GM21390 (cell line): ENCODE measurements around the gene CDO1.
A peak's percentile ranks its signal among the peaks of the same experiment; 100 is the strongest.

ENCODE experiments used
- ATAC-seq: cut with Tn5 transposase; IDR thresholded peaks from one replicate; pipeline ENCODE4 v1.9.1; 2021; ENCODE audit not compliant: unreplicated experiment

Gene CDO1

GRCh38 chr5:115816226-115817081, at the start of gene CDO1:
TSS of gene CDO1 (minus strand) at chr5:115816659. CDS start at chr5:115816397, 262 bp downstream.
- ATAC-seq = no peak

- ATAC-seq = no peak
Measured at GRCh38 chr5:115859378-115859777, 42.9 kb upstream of the CDO1 start.

GRCh38 chr5:115858396-115858795, 41.9 kb upstream of the CDO1 start:
- ATAC-seq = no peak

GRCh38 chr5:115857626-115858349, 41.3 kb upstream of the CDO1 start:
- no peak for ATAC-seq

GRCh38 chr5:115857057-115857479, 40.6 kb upstream of the CDO1 start:
- ATAC-seq = no peak

GRCh38 chr5:115855959-115856358, 39.5 kb upstream of the CDO1 start:
- no peak for ATAC-seq

GRCh38 chr5:115854139-115854538, 37.7 kb upstream of the CDO1 start:
- ATAC-seq = no peak

- ATAC-seq = no peak
Measured at GRCh38 chr5:115850744-115851416, 34.4 kb upstream of the CDO1 start.

- no peak for ATAC-seq
Measured at GRCh38 chr5:115849258-115849798, 32.9 kb upstream of the CDO1 start.

GRCh38 chr5:115847290-115847689, 30.8 kb upstream of the CDO1 start:
- ATAC-seq = no peak

GRCh38 chr5:115844321-115844817, 27.9 kb upstream of the CDO1 start:
- no peak for ATAC-seq

- no peak for ATAC-seq
Measured at GRCh38 chr5:115843444-115844130, 27.1 kb upstream of the CDO1 start.

GRCh38 chr5:115842952-115843351, 26.5 kb upstream of the CDO1 start:
- ATAC-seq = no peak

- peak; percentile 35 for ATAC-seq
Measured at GRCh38 chr5:115842089-115842935, 25.9 kb upstream of the CDO1 start.

- peak; percentile 80 for ATAC-seq
Measured at GRCh38 chr5:115841382-115842088, 25.1 kb upstream of the CDO1 start, which contains the start of the genes AP3S1 and ATG12. TSS of gene AP3S1 (plus strand) at chr5:115841935. CDS start at chr5:115842038, 103 bp downstream. TSS of gene ATG12 (minus strand) at chr5:115841565. CDS start at chr5:115841552, 13 bp downstream.

GRCh38 chr5:115840873-115841272, 24.4 kb upstream of the CDO1 start:
- ATAC-seq = no peak

- ATAC-seq = peak; percentile 13
Measured at GRCh38 chr5:115838885-115839518, 22.5 kb upstream of the CDO1 start.

- no peak for ATAC-seq
Measured at GRCh38 chr5:115835481-115835880, 19.0 kb upstream of the CDO1 start.
